Eye (tissue), 1 donor: Measurements from ENCODE around the gene LACRT.

ENCODE experiments used
- DNase-seq: peaks from one replicate; pipeline ENCODE4 v3.0.0-alpha.2; 2015

Gene LACRT

DNA sequence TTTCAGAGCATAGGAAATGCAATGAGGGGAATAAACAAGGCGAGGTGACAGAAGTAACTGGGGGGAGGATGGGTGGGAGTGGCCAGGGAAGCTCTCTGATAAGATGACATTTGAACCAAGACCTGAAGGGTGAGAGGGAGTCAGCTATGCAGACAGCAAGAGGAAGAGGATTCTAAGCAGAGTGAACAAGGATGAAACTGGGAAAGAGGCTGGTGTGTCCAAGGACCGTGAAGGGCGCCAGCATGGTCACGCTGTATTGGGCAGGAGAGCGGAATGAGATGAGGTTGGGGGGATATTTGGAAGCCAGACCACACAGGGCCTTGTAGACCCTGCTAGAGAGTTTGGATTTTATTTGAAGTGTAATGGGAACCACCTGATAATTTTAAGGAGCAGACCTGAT lies 35.7 kb downstream of the LACRT start:
- no peak for DNase-seq

DNA sequence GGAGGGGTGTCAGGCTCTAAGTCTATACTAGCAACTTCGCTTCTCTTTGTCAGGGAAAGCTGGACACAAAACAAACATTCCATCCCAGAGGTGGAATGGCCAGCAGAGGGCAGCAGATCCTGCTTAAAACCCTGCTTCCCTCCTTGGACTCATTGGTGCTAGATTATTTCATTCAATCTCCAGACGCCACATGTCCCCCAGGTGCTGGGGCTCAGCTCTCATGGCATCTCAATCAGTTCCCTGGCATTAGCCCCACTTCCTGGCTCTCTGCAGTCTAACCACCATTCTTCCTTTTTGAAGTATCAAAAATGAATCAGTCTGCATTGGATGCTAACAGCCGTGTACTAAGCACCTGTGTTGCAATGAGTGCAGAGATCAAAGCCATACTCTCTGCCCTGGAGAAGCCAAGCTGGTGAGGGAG lies 38.2 kb downstream of the LACRT start:
- DNase-seq = peak; percentile 91

- no peak for DNase-seq
These were observed 39.2 kb downstream of the LACRT start for GRCh38 chr12:54595471-54595870.

DNA sequence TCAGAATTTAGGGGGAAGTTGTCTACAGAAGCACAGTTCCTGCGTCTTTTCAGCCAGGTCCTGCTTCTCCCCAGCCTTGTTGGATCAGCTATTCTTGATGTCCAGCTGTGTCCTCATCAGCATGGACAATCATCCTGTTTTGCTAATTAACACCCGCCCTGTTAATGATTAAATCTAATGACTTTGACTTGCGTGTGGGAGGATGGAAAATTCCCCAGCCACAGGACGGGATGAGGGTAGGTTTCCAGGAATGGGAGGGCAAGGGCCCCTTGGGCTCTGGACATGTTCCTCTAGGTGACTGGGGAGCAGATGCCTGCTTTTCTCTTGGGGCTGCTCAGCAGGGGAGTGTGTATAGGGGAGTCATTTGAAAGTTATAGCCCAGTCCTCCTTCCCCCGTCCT lies 41.0 kb downstream of the LACRT start:
- no peak for DNase-seq

DNA sequence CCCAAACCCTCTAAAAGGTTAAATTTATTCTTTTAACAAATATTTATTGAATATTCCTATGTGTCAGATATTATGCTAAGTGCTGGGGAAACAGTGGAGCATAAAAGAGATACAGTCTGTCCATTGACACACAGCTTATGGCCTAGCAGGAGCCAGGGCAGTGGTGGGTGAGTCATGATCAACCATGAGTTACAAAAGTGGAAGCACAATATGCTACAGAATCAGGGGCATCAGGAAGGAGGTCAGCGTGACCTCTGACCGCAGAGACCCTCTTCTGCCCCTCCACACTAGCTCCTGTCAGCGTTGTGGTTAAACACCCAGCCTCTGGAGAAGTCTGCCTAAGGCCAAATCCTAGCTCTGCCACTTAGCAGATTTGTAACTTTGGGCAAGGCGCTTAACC lies 41.6 kb downstream of the LACRT start:
- no peak for DNase-seq

DNA sequence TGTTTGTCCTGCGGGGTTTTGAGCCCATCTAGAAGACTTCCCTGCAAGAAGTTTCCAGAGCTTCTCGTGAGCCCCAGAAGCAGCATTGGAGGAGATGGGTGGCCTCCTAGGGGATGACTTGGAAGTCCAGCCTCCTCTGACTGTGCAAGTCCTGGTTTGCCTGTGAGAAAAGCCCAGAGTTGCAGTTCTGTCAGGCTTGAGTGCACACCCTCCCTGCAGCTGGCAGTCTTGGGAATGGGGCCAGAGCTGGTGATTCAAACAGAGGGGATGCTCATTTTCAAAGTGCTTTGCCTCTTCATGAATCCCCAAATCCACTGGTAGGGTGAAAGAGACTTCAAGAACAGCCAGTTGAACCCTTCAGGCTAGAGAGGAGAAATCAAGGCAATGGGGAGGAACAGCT lies 42.4 kb downstream of the LACRT start:
- no peak for DNase-seq

DNA sequence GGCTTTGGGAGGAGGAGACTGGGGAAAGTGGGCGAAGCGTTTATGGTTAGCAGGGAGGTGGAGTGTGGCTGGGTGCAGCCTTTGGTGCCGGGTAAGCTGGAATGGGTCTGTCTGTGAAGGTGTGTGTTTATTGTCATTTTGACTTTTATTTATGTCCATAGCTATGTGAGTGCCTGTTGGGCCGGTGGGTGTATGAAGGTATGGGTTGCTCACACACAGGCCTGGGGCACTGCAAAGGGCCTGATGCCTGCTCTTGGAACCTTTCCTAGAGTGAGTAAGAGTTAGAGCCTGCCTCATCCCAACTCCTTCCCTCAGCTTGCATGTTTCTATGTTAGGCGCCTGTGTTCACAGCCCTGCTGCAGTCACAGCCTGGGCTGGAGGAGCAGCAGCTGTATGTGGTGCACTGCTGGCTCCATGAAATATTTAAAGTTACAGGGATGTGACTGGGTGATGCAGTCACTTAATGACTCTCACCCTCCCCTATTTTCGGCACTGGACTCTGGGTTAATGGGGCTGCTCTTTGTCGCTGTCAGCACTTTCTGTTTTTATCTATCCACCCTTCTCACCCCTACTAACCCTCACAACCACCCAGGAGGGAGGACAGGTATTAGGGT lies 43.6 kb downstream of the LACRT start:
- DNase-seq = peak; percentile 52

DNA sequence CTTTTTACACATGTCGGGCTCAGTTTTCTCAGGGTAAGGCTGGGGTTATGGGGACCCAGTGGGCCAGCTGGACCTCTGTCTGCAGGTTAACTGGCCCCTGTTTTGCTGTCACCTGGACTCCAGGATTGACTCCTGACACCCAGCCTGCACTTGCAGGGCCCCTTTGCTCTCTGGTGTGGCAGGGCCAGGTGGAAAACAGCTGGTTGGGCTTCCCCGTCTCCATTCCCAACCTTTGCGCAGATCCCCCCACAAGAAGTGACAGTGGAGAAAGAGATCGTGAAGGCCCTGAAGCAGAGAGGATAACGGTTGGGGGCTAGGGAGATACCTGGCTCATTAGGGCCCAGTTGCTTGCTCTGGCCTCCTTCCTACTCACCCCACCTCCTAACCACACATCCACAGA lies 44.7 kb downstream of the LACRT start:
- no peak for DNase-seq

GRCh38 chr12:54588890-54589267 lies 45.8 kb downstream of the LACRT start:
- DNase-seq = no peak

DNA sequence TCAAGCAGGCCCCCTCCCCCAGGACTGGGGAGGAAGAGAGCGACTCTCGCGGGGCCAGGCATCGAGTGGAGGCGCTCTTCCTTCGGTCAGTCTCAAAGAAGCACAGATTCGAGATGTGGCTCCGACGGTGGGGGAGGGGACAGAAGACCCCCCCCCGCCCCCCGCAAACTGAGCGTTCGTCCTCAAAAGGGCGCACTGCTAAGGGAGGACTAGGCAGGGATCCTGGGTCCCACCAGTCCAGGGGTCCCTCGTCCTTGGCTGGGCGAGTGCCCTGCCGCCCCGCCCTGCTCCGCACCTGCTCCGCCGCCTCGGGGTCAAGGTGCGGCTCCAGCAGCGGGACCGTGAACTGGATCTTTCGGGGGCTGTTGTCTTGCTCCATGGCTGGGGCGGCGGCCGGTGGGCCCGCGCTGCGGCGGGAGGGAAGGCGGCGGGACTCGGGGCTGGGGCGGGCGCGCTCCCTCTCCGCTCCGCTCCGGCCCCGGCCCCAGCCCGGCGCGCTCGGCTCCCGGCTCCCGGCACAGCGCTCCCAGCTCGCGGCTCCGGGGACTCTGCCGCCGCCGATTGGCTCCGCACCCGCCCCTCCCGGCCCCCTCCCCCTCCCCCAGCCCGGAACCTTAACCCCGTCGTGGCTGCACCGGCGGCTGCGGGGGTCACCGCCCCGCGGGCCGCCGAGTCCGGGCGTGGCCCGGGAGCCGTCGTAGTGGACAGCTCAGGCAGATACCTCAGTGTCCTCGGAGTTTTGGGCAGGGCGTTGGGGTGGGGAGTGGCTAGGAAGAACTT lies 46.4 kb downstream of the LACRT start, which contains the start of gene PPP1R1A:
TSS of gene PPP1R1A (minus strand) at position 550 of the 780 bp plus-strand sequence. CDS start at position 379, 171 bp downstream.
- peak; percentile 61 for DNase-seq

DNA sequence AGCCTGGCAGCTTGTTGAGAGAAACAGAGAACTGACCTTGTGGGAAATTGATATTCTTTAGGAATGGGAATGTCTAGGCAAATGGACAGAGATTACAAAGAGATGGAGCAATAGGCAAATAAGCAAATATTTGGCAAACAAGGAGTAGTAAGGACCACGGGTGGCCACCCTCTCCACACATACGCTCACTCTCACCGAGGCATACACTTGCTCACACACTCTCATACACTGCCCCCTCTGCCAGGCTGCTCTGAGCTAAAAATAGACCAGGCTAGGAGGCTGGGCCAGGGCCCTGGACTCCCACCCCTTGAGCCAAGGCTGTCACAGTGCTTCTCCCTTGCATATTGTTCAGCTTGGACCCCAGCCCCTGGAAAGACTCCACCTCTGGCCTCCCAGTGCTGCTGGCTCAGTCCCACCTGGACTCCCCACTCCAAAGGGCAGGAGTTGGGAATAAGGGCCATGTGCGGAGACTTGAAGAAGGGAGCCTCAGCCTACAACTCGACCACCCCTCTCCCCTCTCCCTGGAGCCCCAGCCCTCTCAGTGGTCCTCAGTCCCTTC lies 47.3 kb downstream of the LACRT start:
- peak; percentile 78 for DNase-seq

DNA sequence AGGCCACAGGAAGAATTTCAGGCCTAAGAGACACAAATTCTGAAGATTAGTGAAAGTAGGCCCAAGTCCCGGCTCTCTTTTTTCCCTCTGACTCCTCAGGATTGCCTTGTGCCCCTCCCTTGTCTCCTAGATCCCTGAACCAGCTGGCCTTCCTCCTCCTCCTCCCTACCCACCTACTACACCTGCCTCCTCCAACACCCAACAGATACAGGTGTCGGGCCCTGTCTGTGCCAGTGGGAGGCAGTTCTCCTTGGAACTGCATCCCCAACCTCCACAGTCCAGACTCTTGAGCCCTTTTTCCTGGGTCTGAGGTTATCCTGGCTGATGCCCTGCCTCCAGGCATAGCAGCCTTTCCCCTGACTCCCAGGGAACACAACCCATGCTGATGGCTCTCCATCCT lies 48.1 kb downstream of the LACRT start:
- DNase-seq = no peak

GRCh38 chr12:54585243-54585642 lies 49.5 kb downstream of the LACRT start:
- peak; percentile 52 for DNase-seq

GRCh38 chr12:54584128-54584527 lies 50.6 kb downstream of the LACRT start:
- DNase-seq = no peak

- no peak for DNase-seq
These were observed 51.0 kb downstream of the LACRT start for GRCh38 chr12:54583726-54584125.

GRCh38 chr12:54581412-54581811 lies 53.3 kb downstream of the LACRT start:
- no peak for DNase-seq
